ENCODE data around the gene TRAPPC8.

GRCh38 chr18:31954349-31954748 lies 11.4 kb upstream of the TRAPPC8 start:
- TF ChIP-seq ZC3H10 (CRISPR knock-in tag; IDR thresholded peaks at IDR 0.05), result no peak
- TF ChIP-seq ARNTL (CRISPR knock-in tag; IDR thresholded peaks at IDR 0.05; ENCODE audit: borderline replicate concordance, low read depth), result no peak
- no peak for TF ChIP-seq RARB (CRISPR knock-in tag; IDR thresholded peaks at IDR 0.05)
- no peak for TF ChIP-seq CREB5 (CRISPR knock-in tag; IDR thresholded peaks at IDR 0.05; ENCODE audit: low read depth)
